Neural progenitor cell (in vitro differentiated cells): ENCODE data around the gene UAP1L1. TPM values are rescaled to one million over a fixed set of nuclear protein-coding genes. Genes with fewer than 3 reads are reported as not detected.

ENCODE experiments used
- DNase-seq: peaks from one replicate; pipeline ENCODE4 v3.0.0-alpha.2; 2016; ENCODE audit warnings: low spot score
- H2AFZ ChIP-seq: fragments of 200-600 bp; sonication (generic); replicated peaks from 2 replicates; pipeline ENCODE4 v1.6.1; 2016; ENCODE audit warnings: antibody characterized with exemption
- H3F3A ChIP-seq: fragments of 200-600 bp; sonication (generic); 2 replicates; pipeline ENCODE4 v1.6.1; 2016; ENCODE audit warnings: antibody characterized with exemption, low read depth
- H3K27ac ChIP-seq: fragments of 200-600 bp; sonication (generic); 2 replicates; pipeline ENCODE4 v1.5.1; 2016; ENCODE audit warnings: mild to moderate bottlenecking
- H3K27me3 ChIP-seq: fragments of 200-600 bp; sonication (generic); 2 replicates; pipeline ENCODE4 v1.6.1; 2016; ENCODE audit warnings: mild to moderate bottlenecking, moderate library complexity
- H3K36me3 ChIP-seq: fragments of 200-600 bp; sonication (generic); 2 replicates; pipeline ENCODE4 v1.5.1; 2016
- H3K4me1 ChIP-seq: fragments of 200-600 bp; sonication (generic); 2 replicates; pipeline ENCODE4 v1.6.1; 2016; ENCODE audit warnings: mixed run types
- H3K4me2 ChIP-seq: fragments of 200-600 bp; sonication (generic); 2 replicates; pipeline ENCODE4 v1.6.1; 2016
- H3K4me3 ChIP-seq: fragments of 200-600 bp; sonication (generic); 2 replicates; pipeline ENCODE4 v1.5.1; 2016
- H3K79me2 ChIP-seq: fragments of 200-600 bp; sonication (generic); 2 replicates; pipeline ENCODE4 v1.6.1; 2016; ENCODE audit warnings: low read depth
- H3K9ac ChIP-seq: fragments of 200-600 bp; sonication (generic); 2 replicates; pipeline ENCODE4 v1.6.1; 2016
- H3K9me3 ChIP-seq: fragments of 200-600 bp; sonication (generic); 2 replicates; pipeline ENCODE4 v1.5.1; 2016; ENCODE audit warnings: low read depth
- H4K20me1 ChIP-seq: fragments of 200-600 bp; sonication (generic); 2 replicates; pipeline ENCODE4 v1.6.1; 2016; ENCODE audit warnings: low read depth
- H3K27ac Mint-ChIP-seq: 3 replicates; pipeline ENCODE4 v1.8.0; 2021; ENCODE audit warnings: mixed read lengths
- H3K27me3 Mint-ChIP-seq: 2 replicates; pipeline ENCODE4 v1.8.0; 2022; ENCODE audit warnings: low read depth, mild to moderate bottlenecking, inconsistent platforms, moderate library complexity, mixed read lengths; ENCODE audit not compliant: insufficient read depth
- H3K36me3 Mint-ChIP-seq: 3 replicates; pipeline ENCODE4 v1.8.0; 2021; ENCODE audit warnings: mixed read lengths
- H3K4me1 Mint-ChIP-seq: 3 replicates; pipeline ENCODE4 v1.8.0; 2021; ENCODE audit warnings: mixed read lengths
- H3K4me3 Mint-ChIP-seq: 3 replicates; pipeline ENCODE4 v1.8.0; 2021; ENCODE audit warnings: mild to moderate bottlenecking, moderate library complexity, mixed read lengths
- H3K9me3 Mint-ChIP-seq: 3 replicates; pipeline ENCODE4 v1.8.0; 2020; ENCODE audit warnings: mixed read lengths
- EZH2 ChIP-seq: fragments of 200-600 bp; sonication (generic); IDR thresholded peaks from 2 replicates; pipeline ENCODE4 v1.6.1; 2017; ENCODE audit warnings: antibody characterized with exemption, mild to moderate bottlenecking, moderate library complexity
- EZH2phosphoT487 ChIP-seq: fragments of 200-600 bp; sonication (generic); IDR thresholded peaks from 2 replicates; pipeline ENCODE4 v1.6.1; 2017; ENCODE audit warnings: antibody characterized with exemption
- total RNA-seq: library from RNA; depleted of rRNA; stranded (reverse); fragments of >200 nt; gene quantifications from 2 replicates; pipeline ENCODE4 v1.2.3, GENCODE V29; 2015; ENCODE audit warnings: low replicate concordance
- TF ChIP-seq, protein P1 (sequence below): fragments of 200-600 bp; sonication (generic); IDR thresholded peaks from 2 replicates; pipeline ENCODE4 v1.5.1; 2017; ENCODE audit warnings: antibody characterized with exemption, mild to moderate bottlenecking

UAP1L1 gene
- total RNA-seq, 1 donor from 2014 or later = 0.51 TPM

DNA sequence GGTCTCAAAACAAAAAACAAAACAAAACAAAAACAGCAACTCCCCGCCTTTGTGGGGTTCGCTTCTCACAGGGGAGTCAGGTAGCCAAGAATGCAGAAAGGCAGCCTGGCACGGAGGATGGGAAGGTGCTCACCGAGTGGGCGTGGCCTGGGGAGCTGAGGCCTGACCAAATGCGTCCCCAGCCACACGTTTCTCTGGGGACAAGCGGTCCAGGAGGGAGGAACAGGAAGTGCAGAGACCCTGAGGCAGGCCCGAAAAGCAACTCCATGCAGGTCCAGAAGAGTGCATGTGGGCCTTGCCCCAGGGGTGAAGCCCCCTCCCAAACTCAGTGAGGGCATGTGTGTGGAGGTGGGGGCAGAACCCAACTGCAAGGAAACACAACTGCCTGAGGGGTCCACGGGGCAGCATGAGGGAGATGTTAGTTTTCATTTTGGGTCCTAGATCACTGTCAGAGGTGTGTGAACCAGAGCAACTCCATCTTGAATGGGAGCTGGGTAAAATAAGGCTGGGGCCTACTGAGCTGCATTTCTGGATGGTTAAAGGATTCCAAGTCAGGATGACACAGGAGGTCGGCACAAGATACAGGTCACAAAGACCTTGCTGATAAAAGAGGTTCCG lies 2.6 kb upstream of the UAP1L1 start:
- H3K9me3 Mint-ChIP-seq = no peaks in the 10 kb centered on the region
- H3K4me1 ChIP-seq = peaks cover 13% of the 10 kb centered on the region
- no peak overlapping the region for H2AFZ ChIP-seq
- DNase-seq = no peak
- H3K27ac ChIP-seq = no peak overlapping the region
- H4K20me1 ChIP-seq = peaks cover 21% of the 10 kb centered on the region
- no peaks in the 10 kb centered on the region for H3K9me3 ChIP-seq
- peaks cover 32% of the 10 kb centered on the region for H3F3A ChIP-seq
- H3K9ac ChIP-seq = no peak overlapping the region
- H3K36me3 Mint-ChIP-seq = no peaks in the 10 kb centered on the region
- H3K79me2 ChIP-seq = no peaks in the 10 kb centered on the region
- peaks cover 9% of the 10 kb centered on the region for H3K4me1 Mint-ChIP-seq
- TF ChIP-seq EZH2phosphoT487 (no peak), EZH2 (no peak)
- TF ChIP-seq, protein P1, sequence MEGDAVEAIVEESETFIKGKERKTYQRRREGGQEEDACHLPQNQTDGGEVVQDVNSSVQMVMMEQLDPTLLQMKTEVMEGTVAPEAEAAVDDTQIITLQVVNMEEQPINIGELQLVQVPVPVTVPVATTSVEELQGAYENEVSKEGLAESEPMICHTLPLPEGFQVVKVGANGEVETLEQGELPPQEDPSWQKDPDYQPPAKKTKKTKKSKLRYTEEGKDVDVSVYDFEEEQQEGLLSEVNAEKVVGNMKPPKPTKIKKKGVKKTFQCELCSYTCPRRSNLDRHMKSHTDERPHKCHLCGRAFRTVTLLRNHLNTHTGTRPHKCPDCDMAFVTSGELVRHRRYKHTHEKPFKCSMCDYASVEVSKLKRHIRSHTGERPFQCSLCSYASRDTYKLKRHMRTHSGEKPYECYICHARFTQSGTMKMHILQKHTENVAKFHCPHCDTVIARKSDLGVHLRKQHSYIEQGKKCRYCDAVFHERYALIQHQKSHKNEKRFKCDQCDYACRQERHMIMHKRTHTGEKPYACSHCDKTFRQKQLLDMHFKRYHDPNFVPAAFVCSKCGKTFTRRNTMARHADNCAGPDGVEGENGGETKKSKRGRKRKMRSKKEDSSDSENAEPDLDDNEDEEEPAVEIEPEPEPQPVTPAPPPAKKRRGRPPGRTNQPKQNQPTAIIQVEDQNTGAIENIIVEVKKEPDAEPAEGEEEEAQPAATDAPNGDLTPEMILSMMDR = no peak
- H3K4me2 ChIP-seq = no peak overlapping the region
- peaks cover 79% of the 10 kb centered on the region for H3K27me3 ChIP-seq
- H3K4me3 Mint-ChIP-seq = no peak overlapping the region
- H3K27me3 Mint-ChIP-seq = peaks cover 47% of the 10 kb centered on the region
- H3K27ac Mint-ChIP-seq = no peak overlapping the region
- no peak overlapping the region for H3K4me3 ChIP-seq
- H3K36me3 ChIP-seq = no peaks in the 10 kb centered on the region

DNA sequence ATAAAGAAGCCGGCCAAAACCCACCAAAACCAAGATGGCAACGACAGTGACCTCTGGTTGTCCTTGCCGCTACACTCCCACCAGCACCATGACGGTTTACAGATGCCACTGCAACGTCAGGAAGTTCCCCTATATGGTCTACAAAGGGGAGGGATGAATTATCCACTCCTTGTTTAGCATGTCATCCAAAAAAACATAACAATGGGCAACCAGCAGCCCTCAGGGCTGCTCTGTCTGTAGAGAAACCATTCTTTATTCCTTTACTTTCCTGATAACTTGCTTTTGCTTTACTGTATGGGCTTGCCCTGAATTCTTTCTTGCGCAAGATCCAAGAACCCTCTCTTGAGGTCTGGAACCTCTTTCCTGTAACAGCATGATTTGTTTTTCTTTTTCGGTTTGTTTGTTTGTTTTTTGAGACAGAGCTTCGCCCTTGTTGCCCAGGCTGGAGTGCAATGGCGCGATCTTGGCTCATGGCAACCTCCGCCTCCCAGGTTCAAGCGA lies 2.0 kb upstream of the UAP1L1 start:
- Histone ChIP-seq H2AFZ (no peak overlapping the region), H3K4me3 (no peak overlapping the region), H3K27me3 (peaks cover 80% of the 10 kb centered on the region), H3K36me3 (no peaks in the 10 kb centered on the region), H3K27ac (no peak overlapping the region), H3F3A (peaks cover 32% of the 10 kb centered on the region), H4K20me1 (peaks cover 21% of the 10 kb centered on the region), H3K9ac (no peak overlapping the region), H3K79me2 (no peaks in the 10 kb centered on the region), H3K4me2 (no peak overlapping the region), H3K4me1 (peaks cover 13% of the 10 kb centered on the region), H3K9me3 (no peaks in the 10 kb centered on the region)
- Mint-ChIP-seq H3K27me3 (peaks cover 51% of the 10 kb centered on the region), H3K9me3 (no peaks in the 10 kb centered on the region), H3K4me1 (peaks cover 11% of the 10 kb centered on the region), H3K36me3 (no peaks in the 10 kb centered on the region), H3K27ac (no peak overlapping the region), H3K4me3 (no peak overlapping the region)
- no peak for DNase-seq
- TF ChIP-seq EZH2 = no peak
- TF ChIP-seq, protein P1 = no peak

DNA sequence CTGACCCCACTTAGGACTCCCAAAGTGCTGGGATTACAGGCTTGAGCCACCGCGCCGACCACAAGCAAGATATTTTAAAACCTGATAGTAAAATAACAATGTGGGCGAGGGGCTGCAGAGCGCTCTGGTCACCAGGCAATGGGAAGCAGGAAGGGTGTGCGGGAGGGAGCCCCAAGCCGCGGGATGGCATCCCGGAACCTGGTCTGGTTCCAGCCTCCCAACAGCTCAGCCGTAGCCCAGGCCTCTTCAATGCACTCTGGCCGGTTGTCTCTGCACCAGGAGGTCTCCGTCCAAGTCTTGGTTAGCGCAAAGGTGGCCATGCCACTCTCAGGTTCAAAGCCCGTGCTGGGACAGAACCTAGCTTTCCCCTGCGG lies 694 bp upstream of the UAP1L1 start:
- H3K79me2 ChIP-seq = no peaks in the 10 kb centered on the region
- H4K20me1 ChIP-seq = peaks cover 21% of the 10 kb centered on the region
- DNase-seq = no peak
- H3K4me2 ChIP-seq = peak overlapping the region; percentile 79
- peaks cover 86% of the 10 kb centered on the region for H3K27me3 ChIP-seq
- TF ChIP-seq, protein P1 = no peak
- TF ChIP-seq EZH2 (peak; percentile 74), EZH2phosphoT487 (peak; percentile 60)
- H3K36me3 Mint-ChIP-seq = no peaks in the 10 kb centered on the region
- peaks cover 5% of the 10 kb centered on the region for H3K4me1 Mint-ChIP-seq
- no peak overlapping the region for H2AFZ ChIP-seq
- H3K27me3 Mint-ChIP-seq = peaks cover 46% of the 10 kb centered on the region
- H3K4me1 ChIP-seq = peaks cover 7% of the 10 kb centered on the region
- H3K27ac ChIP-seq = no peak overlapping the region
- no peak overlapping the region for H3K4me3 ChIP-seq
- H3K4me3 Mint-ChIP-seq = peak overlapping the region; percentile 77
- H3K27ac Mint-ChIP-seq = no peak overlapping the region
- H3K36me3 ChIP-seq = no peaks in the 10 kb centered on the region
- no peaks in the 10 kb centered on the region for H3K9me3 Mint-ChIP-seq
- no peaks in the 10 kb centered on the region for H3K9me3 ChIP-seq
- peaks cover 22% of the 10 kb centered on the region for H3F3A ChIP-seq
- no peak overlapping the region for H3K9ac ChIP-seq
